Measurements from ENCODE around the gene FAM131A.

The FAM131A gene

GRCh38 chr3:184358921-184359350 is 21.5 kb downstream of the FAM131A start:
- DNase-seq, result no peak

- no peak for DNase-seq
Observed at GRCh38 chr3:184359610-184360009, 22.2 kb downstream of the FAM131A start.

- no peak for DNase-seq
Observed at GRCh38 chr3:184360070-184360928, 22.9 kb downstream of the FAM131A start.

DNA sequence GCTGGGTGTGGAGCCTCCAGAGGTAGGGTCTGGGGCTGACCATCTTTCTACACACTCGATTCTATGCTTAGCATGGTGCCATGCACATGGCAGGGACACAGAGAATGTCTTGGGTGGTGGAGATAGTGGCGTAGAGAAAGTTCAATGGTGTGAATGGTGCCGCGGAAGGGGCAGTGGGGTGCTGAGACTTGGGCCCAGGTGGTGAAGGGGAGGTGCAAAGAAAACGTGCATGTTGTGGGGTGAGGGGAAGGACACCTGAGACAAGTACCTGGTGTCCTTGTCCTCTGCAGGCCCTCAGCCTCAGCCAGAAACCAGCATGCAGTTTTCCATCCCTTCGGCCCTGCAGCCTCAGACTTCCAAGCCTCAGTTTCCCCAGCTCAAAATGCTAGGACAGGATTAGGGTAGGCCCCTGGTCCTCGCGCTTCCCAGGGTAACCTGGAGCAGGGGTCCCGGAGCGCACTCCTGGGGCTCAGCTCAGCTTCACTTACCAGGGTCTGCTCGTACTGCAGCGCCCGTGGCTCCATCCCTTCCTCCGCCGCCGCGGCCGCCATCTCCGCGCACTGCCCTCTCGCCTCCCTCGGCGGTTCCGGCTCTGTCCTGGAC is 23.6 kb downstream of the FAM131A start:
- no peak for DNase-seq

GRCh38 chr3:184361532-184361931 is 24.1 kb downstream of the FAM131A start, which contains the start of the genes CLCN2 and POLR2H:
CLCN2 (minus strand) TSS chr3:184361605; CDS start chr3:184361479, 126 bp downstream.
POLR2H (plus strand) TSS chr3:184361710; CDS start chr3:184363493, 1,783 bp downstream.
- DNase-seq, result peak; percentile 34

DNA sequence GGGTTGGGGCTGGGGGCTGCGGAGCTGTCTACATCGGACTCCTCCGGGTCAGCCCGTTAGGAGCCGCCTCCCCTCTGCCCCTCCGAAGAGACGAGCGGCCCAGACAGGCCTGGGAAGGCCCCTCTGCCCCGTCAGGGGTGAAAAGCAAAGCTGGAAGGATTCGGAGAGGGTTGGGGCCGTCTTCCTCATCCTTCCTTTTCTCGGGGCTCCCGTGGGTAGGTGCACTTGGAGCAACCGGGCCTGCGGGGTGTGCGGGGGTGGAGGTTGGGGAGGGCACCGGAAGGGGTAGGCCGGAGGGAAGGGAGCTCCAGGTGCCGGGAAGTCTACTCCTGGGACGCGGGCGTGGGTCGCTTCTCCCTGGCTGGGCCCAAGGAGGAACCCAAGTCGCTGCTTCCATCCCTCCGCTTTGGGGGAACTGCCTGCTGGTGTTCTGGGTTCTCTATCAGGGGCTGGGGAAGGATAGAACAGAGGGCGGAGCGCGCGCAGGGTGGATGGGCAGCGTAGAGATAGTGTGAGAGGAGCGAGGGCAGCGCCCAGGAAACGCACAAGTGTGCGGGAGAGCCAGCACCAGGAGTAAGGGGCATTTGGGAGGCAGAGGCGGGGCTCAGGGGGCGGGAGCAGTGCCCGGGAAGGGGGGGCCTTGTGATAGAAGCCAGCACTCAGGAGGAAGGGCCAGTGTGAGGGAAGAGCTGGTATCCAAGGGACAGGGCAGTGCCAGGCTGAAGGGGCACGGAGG is 24.7 kb downstream of the FAM131A start:
- no peak for DNase-seq

GRCh38 chr3:184362668-184363546 is 25.5 kb downstream of the FAM131A start:
- DNase-seq, result peak; percentile 86

GRCh38 chr3:184366619-184367289 is 29.4 kb downstream of the FAM131A start:
- DNase-seq, result no peak

DNA sequence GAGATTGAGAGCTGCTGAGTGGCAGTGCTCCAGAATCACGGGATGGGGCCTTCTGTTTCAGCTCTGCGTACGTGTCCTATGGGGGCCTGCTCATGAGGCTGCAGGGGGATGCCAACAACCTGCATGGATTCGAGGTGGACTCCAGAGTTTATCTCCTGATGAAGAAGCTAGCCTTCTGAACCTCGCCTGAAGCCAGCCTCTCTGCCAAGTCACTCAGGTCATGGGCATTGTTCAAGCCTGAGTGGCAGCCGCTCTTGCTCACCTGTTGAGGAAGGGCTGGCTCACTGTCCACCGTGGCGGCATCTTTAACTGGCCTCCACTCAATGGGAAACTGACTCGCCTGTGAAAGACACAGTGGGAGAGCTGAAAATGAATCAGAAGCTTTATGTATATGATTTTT is 30.7 kb downstream of the FAM131A start:
- no peak for DNase-seq

GRCh38 chr3:184368586-184369183 is 31.3 kb downstream of the FAM131A start:
- DNase-seq, result no peak

DNA sequence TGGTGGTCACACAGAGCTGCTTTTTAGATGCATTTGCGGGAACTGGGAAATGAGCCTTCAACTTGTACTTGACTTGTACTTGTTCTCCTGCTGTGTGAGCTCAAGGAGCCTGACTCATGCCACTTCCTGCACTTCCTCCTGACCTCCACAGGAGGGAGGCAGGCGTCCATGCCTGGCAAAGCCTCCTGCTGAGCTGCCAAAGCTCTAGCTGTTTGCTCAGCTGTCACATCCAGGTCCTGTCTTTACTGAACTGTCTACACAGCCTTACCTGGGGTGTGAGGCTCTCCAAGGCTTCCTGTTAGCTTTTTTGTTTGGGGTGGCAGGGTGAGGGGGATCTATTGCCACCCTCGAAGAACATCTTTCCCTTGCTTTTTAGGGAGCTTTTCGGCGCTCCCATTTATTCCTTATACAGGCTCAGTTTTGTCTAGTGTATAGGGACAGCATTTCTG is 34.2 kb downstream of the FAM131A start:
- DNase-seq, result no peak

DNA sequence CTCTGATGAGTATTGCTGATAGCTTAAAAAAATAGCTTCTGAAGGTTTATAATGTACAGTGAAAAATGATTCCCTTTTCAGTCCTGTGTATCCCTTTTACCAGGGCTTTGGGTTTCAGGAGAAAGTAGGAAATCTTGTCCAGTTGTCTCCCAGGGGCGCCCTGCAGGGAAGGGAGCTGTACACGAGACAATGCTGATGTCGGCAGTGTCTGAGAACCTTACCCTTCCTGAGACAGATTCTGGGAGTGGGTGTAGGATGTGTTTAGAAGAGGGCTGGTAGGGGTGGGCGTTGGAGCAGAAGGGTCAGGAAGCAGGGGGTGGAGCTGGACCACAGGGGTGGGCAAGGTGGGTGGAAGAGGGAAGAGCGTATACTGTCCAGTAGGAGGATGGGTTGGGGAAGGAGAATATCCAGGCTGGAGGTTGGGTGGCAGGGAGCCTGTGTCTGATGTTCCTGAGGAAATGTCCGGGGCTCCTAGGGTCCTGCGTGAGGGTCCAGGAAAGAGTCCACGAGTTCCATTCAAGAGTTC is 35.0 kb downstream of the FAM131A start:
- DNase-seq, result no peak

GRCh38 chr3:184372911-184373310 is 35.5 kb downstream of the FAM131A start:
- DNase-seq, result no peak

DNA sequence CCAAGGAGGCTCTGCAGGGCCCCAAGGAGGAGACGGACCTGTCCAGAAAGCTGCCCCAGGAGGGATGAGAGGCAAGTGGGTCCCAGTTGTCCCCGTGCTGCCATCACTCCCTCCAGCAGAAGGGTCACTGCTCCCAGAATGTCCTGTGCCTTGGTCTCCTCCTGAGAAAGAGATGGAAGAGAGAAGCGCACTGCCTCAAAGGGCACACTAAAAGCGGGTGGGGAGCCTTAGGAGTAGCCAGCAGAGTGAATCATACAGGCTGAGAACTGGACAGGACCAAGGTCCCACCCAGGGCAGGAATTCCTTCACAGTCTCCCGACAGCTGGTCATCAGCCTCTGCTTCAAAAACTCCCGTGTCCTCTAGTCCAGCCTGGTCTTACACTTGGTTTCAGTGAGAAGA is 36.0 kb downstream of the FAM131A start:
- no peak for DNase-seq

DNA sequence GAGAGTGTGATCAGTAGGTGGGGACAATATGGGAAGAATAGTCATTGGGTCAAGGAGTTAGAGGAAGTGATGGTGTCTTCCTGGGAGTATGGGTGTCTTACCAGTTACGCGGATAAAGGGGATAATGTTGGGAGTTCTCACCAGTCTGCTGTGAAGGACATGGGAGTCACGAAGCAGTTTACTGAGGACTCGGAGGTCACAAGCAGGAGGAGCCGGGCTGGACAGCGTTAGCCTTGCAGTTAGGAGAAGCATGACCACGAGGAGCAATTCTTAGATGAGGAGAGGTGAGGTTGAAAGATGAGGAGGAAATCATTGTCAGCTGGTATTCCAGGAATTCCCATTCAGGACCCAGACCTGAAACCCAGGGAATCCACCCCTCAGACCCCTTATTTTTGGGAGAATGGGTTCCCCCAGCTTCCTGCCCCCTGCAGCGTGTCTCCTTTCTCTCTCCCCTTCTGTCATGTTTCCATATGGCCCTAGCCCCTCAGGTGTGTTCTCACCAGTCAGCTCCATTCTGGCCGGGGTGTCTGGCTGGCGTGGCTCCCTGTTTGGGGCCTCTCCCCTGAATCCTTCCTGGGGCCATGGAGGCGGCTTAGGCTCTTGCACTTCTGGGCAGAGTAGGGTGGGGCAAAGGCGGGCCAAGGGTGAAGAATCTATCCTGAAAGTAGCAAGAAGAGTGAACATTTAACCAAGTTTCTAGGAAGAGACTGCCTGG is 38.5 kb downstream of the FAM131A start:
- no peak for DNase-seq

- no peak for DNase-seq
Observed at GRCh38 chr3:184377374-184377773, 40.0 kb downstream of the FAM131A start.

DNA sequence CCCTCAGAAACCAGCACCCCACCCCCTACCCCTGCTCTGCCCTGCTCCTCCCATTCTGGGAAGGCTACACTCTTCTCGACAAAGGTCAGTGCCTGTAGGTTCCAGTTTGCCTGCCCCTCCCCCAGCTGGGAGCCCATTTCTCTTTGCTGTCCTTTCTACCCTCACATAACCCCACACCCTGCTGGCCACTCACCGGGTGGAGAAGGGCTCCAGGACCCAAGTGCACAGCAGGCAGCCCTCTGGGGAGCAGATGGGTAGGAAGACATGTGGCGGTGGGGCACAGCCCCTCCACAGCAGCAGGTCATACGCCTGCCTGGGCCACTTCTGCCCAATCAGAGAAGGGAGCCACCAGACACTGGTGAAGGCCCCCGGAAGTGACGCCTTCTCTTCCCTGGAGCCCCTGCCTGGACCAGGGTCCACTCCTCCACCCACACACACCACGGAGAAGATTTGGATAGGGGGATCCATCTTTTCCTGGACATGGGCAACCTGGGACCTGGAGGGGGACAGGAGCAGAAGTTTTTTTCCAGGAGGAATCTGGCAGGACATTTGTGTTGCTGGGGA is 40.6 kb downstream of the FAM131A start, which contains the start of gene THPO:
TSS of gene THPO (minus strand) at position 326 of the 564 bp plus-strand sequence. CDS start 1,948 bp downstream, outside the sequence.
- DNase-seq, result no peak

DNA sequence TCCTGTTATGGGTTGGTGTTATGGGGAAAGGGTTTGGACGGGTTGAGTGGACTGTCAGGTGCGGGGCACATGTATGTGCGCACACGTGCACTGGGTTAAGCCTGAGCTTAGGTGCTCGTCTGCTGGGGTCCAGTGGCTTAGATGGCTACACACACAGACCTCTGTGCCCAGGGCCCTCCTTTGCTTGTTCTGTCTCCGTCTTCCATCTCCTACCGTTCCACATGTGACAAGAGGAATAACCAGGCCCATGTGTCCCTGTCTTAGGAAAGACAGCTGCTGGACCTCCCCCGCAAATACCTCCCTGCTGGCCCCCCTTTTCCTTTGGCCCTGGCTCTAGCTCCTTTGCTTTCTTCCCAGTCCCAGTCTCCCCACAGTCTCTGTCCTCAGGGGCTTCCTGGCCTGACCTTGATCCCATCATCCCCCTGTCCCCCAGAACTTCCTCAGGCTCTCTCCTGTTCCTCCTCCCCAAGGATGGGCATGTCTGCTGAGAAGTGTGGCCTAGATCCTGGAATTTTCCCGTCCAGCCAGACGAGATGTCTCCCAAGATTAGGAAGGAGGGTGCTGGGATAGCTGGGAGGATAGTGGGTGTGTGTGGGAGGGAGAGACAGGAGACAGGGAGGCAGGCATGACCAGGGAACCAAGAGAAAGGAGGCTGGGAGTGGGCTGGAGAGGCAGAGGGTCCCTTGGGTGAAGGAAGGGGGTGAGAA is 41.4 kb downstream of the FAM131A start:
- DNase-seq, result no peak

Measured in activated gamma-delta T cell (primary cell).